Measurements from ENCODE around the gene HOXC11.

Gene HOXC11

GRCh38 chr12:54015018-54015931, 42.3 kb downstream of the HOXC11 start:
- no peaks in the 10 kb centered on the region for H3K4me1 ChIP-seq (ENCODE audit: insufficient read depth, low read length)
- H3K9ac ChIP-seq (ENCODE audit: low read depth, low read length), result no peak overlapping the region
- no peaks in the 10 kb centered on the region for H3K36me3 ChIP-seq (ENCODE audit: insufficient read depth, low read length)
- no peaks in the 10 kb centered on the region for H3K9me3 ChIP-seq (ENCODE audit: control insufficient read depth, insufficient read depth, low read length)

- no peak overlapping the region for H3K9ac ChIP-seq (ENCODE audit: low read depth, low read length)
- H3K9me3 ChIP-seq (ENCODE audit: control insufficient read depth, insufficient read depth, low read length), result no peaks in the 10 kb centered on the region
- no peaks in the 10 kb centered on the region for H3K4me1 ChIP-seq (ENCODE audit: insufficient read depth, low read length)
Measured at GRCh38 chr12:54016051-54016450, 43.1 kb downstream of the HOXC11 start.

GRCh38 chr12:54016478-54016964, 43.6 kb downstream of the HOXC11 start:
- Histone ChIP-seq H3K4me1 (ENCODE audit: insufficient read depth, low read length) (no peaks in the 10 kb centered on the region), H3K9ac (ENCODE audit: low read depth, low read length) (no peak overlapping the region), H3K9me3 (ENCODE audit: control insufficient read depth, insufficient read depth, low read length) (no peaks in the 10 kb centered on the region), H3K36me3 (ENCODE audit: insufficient read depth, low read length) (no peaks in the 10 kb centered on the region)

More at GRCh38 chr12:54016051-54016450, 43.1 kb downstream of the HOXC11 start:
- no peaks in the 10 kb centered on the region for H3K36me3 ChIP-seq (ENCODE audit: insufficient read depth, low read length)

- Histone ChIP-seq H3K9me3 (ENCODE audit: control insufficient read depth, insufficient read depth, low read length) (no peaks in the 10 kb centered on the region), H3K9ac (ENCODE audit: low read depth, low read length) (peak overlapping the region; percentile 46; the same call in 1 of the 2 replicates), H3K4me1 (ENCODE audit: insufficient read depth, low read length) (no peaks in the 10 kb centered on the region), H3K36me3 (ENCODE audit: insufficient read depth, low read length) (no peaks in the 10 kb centered on the region)
Measured at GRCh38 chr12:54017027-54017788, 44.3 kb downstream of the HOXC11 start.

GRCh38 chr12:54017878-54018467, 45.0 kb downstream of the HOXC11 start:
- Histone ChIP-seq H3K4me1 (ENCODE audit: insufficient read depth, low read length) (no peaks in the 10 kb centered on the region), H3K9ac (ENCODE audit: low read depth, low read length) (peak overlapping the region; percentile 46; the same call in 1 of the 2 replicates), H3K9me3 (ENCODE audit: control insufficient read depth, insufficient read depth, low read length) (no peaks in the 10 kb centered on the region), H3K36me3 (ENCODE audit: insufficient read depth, low read length) (no peaks in the 10 kb centered on the region)

GRCh38 chr12:54018468-54018984, 45.6 kb downstream of the HOXC11 start:
- no peaks in the 10 kb centered on the region for H3K36me3 ChIP-seq (ENCODE audit: insufficient read depth, low read length)
- peak overlapping the region; percentile 46; the same call in 1 of the 2 replicates for H3K9ac ChIP-seq (ENCODE audit: low read depth, low read length)
- no peaks in the 10 kb centered on the region for H3K4me1 ChIP-seq (ENCODE audit: insufficient read depth, low read length)
- H3K9me3 ChIP-seq (ENCODE audit: control insufficient read depth, insufficient read depth, low read length), result no peaks in the 10 kb centered on the region

GRCh38 chr12:54019091-54019811, 46.3 kb downstream of the HOXC11 start:
- no peaks in the 10 kb centered on the region for H3K4me1 ChIP-seq (ENCODE audit: insufficient read depth, low read length)
- no peaks in the 10 kb centered on the region for H3K36me3 ChIP-seq (ENCODE audit: insufficient read depth, low read length)
- H3K9ac ChIP-seq (ENCODE audit: low read depth, low read length), result no peak overlapping the region; the same call in 1 of the 2 replicates
- H3K9me3 ChIP-seq (ENCODE audit: control insufficient read depth, insufficient read depth, low read length), result no peaks in the 10 kb centered on the region

GRCh38 chr12:54019924-54020590, 47.1 kb downstream of the HOXC11 start:
- no peaks in the 10 kb centered on the region for H3K9me3 ChIP-seq (ENCODE audit: control insufficient read depth, insufficient read depth, low read length)
- H3K4me1 ChIP-seq (ENCODE audit: insufficient read depth, low read length), result no peaks in the 10 kb centered on the region
- no peaks in the 10 kb centered on the region for H3K36me3 ChIP-seq (ENCODE audit: insufficient read depth, low read length)
- no peak overlapping the region for H3K9ac ChIP-seq (ENCODE audit: low read depth, low read length)

- Histone ChIP-seq H3K4me1 (ENCODE audit: insufficient read depth, low read length) (no peaks in the 10 kb centered on the region), H3K36me3 (ENCODE audit: insufficient read depth, low read length) (no peaks in the 10 kb centered on the region), H3K9ac (ENCODE audit: low read depth, low read length) (no peak overlapping the region), H3K9me3 (ENCODE audit: control insufficient read depth, insufficient read depth, low read length) (no peaks in the 10 kb centered on the region)
Measured at GRCh38 chr12:54020591-54021405, 47.9 kb downstream of the HOXC11 start.

- Histone ChIP-seq H3K9me3 (ENCODE audit: control insufficient read depth, insufficient read depth, low read length) (no peaks in the 10 kb centered on the region), H3K9ac (ENCODE audit: low read depth, low read length) (no peak overlapping the region), H3K4me1 (ENCODE audit: insufficient read depth, low read length) (no peaks in the 10 kb centered on the region), H3K36me3 (ENCODE audit: insufficient read depth, low read length) (no peaks in the 10 kb centered on the region)
Measured at GRCh38 chr12:54021432-54022013, 48.6 kb downstream of the HOXC11 start.

- H3K9me3 ChIP-seq (ENCODE audit: control insufficient read depth, insufficient read depth, low read length), result no peaks in the 10 kb centered on the region
- H3K9ac ChIP-seq (ENCODE audit: low read depth, low read length), result no peak overlapping the region
- no peaks in the 10 kb centered on the region for H3K4me1 ChIP-seq (ENCODE audit: insufficient read depth, low read length)
- H3K36me3 ChIP-seq (ENCODE audit: insufficient read depth, low read length), result no peaks in the 10 kb centered on the region
Measured at GRCh38 chr12:54022960-54023884, 50.3 kb downstream of the HOXC11 start.

Measured in ES-I3 (cell line).